Uterus (tissue), 4 donors: ENCODE data around the gene NR2E1. TPM values are rescaled to one million over a fixed set of nuclear protein-coding genes. Genes with fewer than 3 reads are reported as not detected.

ENCODE experiments used
- DNase-seq, 2 donors: peaks; one replicate each; pipeline ENCODE4 v3.0.0-alpha.2; 2019 to 2020
- H3K27ac ChIP-seq, 2 donors: fragments of 200-600 bp; sonication (generic); 1 replicate in 1 of 2; 2 replicates in 1 of 2; pipeline ENCODE4 v1.5.1; 2016 to 2018
- H3K27me3 ChIP-seq, 2 donors: fragments of 200-600 bp; sonication (generic); one replicate each; pipeline ENCODE4 v1.5.1; 2018 to 2019; ENCODE audit warnings: control low read depth in 1 of 2
- H3K36me3 ChIP-seq, 2 donors: fragments of 200-600 bp; sonication (generic); one replicate each; pipeline ENCODE4 v1.5.1; 2019; ENCODE audit warnings: control low read depth in 1 of 2
- H3K4me1 ChIP-seq, 2 donors: fragments of 200-600 bp; sonication (generic); one replicate each; pipeline ENCODE4 v1.5.1; 2018 to 2019; ENCODE audit warnings: control low read depth in 1 of 2
- H3K4me3 ChIP-seq, 2 donors: fragments of 200-600 bp; sonication (generic); 1 replicate in 1 of 2; 2 replicates in 1 of 2; pipeline ENCODE4 v1.5.1; 2018 to 2019; ENCODE audit warnings: mild to moderate bottlenecking in 1 of 2
- H3K9me3 ChIP-seq, 2 donors: fragments of 200-600 bp; sonication (generic); one replicate each; pipeline ENCODE4 v1.5.1; 2019; ENCODE audit warnings: control low read depth in 1 of 2
- CTCF ChIP-seq, 4 experiments: fragments of 200-600 bp in 2 of 4; fragments of 450-650 bp in 2 of 4; sonication (generic) in 2 of 4; IDR thresholded peaks; one replicate each; pipeline ENCODE4 v1.5.1; 2016 to 2019; ENCODE audit warnings: antibody characterized with exemption in 4 of 4, mild to moderate bottlenecking in 2 of 4, moderate library complexity in 1 of 4
- POLR2A ChIP-seq, 2 donors: fragments of 450-650 bp; IDR thresholded peaks; one replicate each; pipeline ENCODE4 v1.6.1; 2016; ENCODE audit warnings: antibody characterized with exemption in 2 of 2, mild to moderate bottlenecking in 1 of 2, moderate library complexity in 1 of 2
- intact Hi-C: fragments of 100-400 bp; cut with DNase I; formaldehyde crosslinking; loops from one replicate; pipeline ENCODE4 v1.15.1; 2023; ENCODE audit warnings: low total_unique reads
- total RNA-seq, 4 donors: library from RNA; depleted of rRNA in 3 of 4; stranded (reverse); fragments of >200 nt in 3 of 4; gene quantifications; one replicate each; pipeline versions ENCODE4 v1.1.0 to v1.2.4, GENCODE V29; 2014 to 2023
- donor health status: DM: yes; HTN: yes; CAD: no.

The NR2E1 gene
- total RNA-seq, 4 donors from 2014 or later, result not detected

DNA sequence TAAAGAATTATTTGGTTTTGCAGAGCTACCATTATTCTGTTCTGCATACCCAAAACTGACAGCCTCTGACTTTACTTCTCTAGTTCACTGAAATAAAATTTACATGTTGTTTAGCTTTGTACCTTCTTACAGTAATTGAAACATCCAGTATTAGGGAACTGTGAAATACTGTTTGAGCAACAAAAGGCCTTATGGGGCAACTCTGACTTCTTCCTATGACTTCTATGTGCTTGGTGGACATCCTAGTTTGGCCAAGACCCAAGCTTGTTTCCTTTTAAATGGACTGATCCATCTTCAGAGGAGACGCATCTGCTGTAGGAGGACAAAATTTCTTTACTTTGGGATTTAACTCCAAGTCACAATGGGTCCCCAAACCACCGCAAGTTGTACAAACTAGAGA lies 44.7 kb downstream of the NR2E1 start:
- intact Hi-C loops, result no loop called here
- no peak for TF ChIP-seq CTCF (IDR thresholded peaks at IDR 0.05)
- no peak for TF ChIP-seq POLR2A (IDR thresholded peaks at IDR 0.05)
- Histone ChIP-seq H3K27me3 (no peaks in the 10 kb centered on the region), H3K4me3 (no peak overlapping the region), H3K9me3 (no peaks in the 10 kb centered on the region), H3K4me1 (no peaks in the 10 kb centered on the region), H3K27ac (no peak overlapping the region), H3K36me3 (no peaks in the 10 kb centered on the region)
- DNase-seq, result no peak

- Histone ChIP-seq H3K9me3 (no peaks in the 10 kb centered on the region), H3K4me1 (no peaks in the 10 kb centered on the region), H3K36me3 (no peaks in the 10 kb centered on the region), H3K27me3 (no peaks in the 10 kb centered on the region), H3K4me3 (no peak overlapping the region), H3K27ac (no peak overlapping the region)
- intact Hi-C loops, result no loop called here
- TF ChIP-seq CTCF (IDR thresholded peaks at IDR 0.05) (no peak), POLR2A (IDR thresholded peaks at IDR 0.05) (no peak)
- no peak for DNase-seq
Measured at GRCh38 chr6:108211671-108212070, 45.8 kb downstream of the NR2E1 start.

DNA sequence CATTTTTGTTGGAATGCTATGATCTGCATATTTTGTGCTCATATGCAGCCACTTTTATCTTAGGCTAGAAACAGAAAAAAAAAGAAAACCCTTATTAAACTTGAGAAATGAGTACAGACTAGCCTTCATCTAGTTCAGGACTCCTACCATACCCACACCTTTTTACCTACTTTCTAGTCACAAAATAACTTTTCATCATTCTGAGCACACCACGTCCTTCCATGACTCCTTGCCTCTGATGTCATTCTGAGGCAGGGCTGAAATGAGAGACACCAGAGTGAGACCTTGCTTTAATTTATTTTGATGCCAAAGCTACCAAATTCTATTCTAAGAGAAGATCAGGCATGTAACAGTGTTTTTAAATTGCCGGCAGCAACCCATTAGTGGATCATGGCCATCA lies 56.2 kb downstream of the NR2E1 start:
- Histone ChIP-seq H3K4me1 (no peaks in the 10 kb centered on the region), H3K27ac (no peak overlapping the region), H3K9me3 (no peaks in the 10 kb centered on the region), H3K4me3 (no peak overlapping the region), H3K27me3 (no peaks in the 10 kb centered on the region), H3K36me3 (no peaks in the 10 kb centered on the region)
- DNase-seq, result no peak
- intact Hi-C loops, result no loop called here
- TF ChIP-seq POLR2A (IDR thresholded peaks at IDR 0.05) (no peak), CTCF (IDR thresholded peaks at IDR 0.05) (no peak)

GRCh38 chr6:108222504-108222903 lies 56.7 kb downstream of the NR2E1 start:
- Histone ChIP-seq H3K4me3 (no peak overlapping the region), H3K27ac (no peak overlapping the region), H3K36me3 (no peaks in the 10 kb centered on the region), H3K27me3 (no peaks in the 10 kb centered on the region), H3K4me1 (no peaks in the 10 kb centered on the region), H3K9me3 (no peaks in the 10 kb centered on the region)
- intact Hi-C loops, result no loop called here
- TF ChIP-seq POLR2A (IDR thresholded peaks at IDR 0.05) (no peak), CTCF (IDR thresholded peaks at IDR 0.05) (no peak)
- DNase-seq, result no peak

DNA sequence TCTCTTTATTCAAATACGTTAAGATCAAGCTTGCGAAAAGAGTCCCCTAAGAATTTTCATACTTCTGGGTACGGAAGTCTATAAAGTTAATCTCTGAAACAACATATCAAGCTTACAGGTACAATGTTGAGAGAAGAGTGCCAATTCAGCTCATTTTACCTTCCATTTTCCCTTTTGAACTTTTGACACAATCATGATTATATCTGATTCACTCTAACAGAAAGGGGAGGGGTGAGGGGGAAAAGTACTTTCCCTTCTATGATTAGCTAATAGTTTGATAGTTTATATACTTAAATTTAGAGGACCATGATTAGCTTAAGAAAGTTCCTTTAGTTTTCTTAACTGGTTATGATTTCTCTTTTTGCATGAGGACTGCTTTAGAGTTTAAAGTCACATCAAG lies 61.5 kb downstream of the NR2E1 start:
- DNase-seq, result no peak
- Histone ChIP-seq H3K27me3 (no peaks in the 10 kb centered on the region), H3K36me3 (no peaks in the 10 kb centered on the region), H3K27ac (no peak overlapping the region), H3K4me1 (no peaks in the 10 kb centered on the region), H3K9me3 (no peaks in the 10 kb centered on the region), H3K4me3 (no peak overlapping the region)
- TF ChIP-seq POLR2A (IDR thresholded peaks at IDR 0.05) (no peak), CTCF (IDR thresholded peaks at IDR 0.05) (no peak)
- intact Hi-C loops, result no loop called here
